GM12878 (cell line): ENCODE data around the gene TUT1. TPM values are rescaled to one million over a fixed set of nuclear protein-coding genes. Genes with fewer than 3 reads are reported as not detected.

Source experiments
- ATAC-seq: fragments of 200-7000 bp; cut with Tn5 transposase; 3 replicates; pipeline ENCODE4 v1.9.1; 2020; ENCODE audit warnings: mild to moderate bottlenecking, moderate library complexity
- BruUV-seq: library from RNA; stranded (reverse); fragments of 400-500 nt; replicated peaks from 2 replicates; lab custom pipeline; 2021; lab: Mats Ljungman, UMichigan
- CTCF ChIA-PET: fragments of 300-600 bp; sonication (Branson Sonifier 250); formaldehyde crosslinking; extraction: SDS; loops from one replicate; lab custom pipeline; 2021; ENCODE audit warnings: inconsistent platforms; lab: Yijun Ruan, JAX
- POLR2A ChIA-PET: fragments of 350-600 bp; formaldehyde crosslinking; extraction: SDS; loops from one replicate; lab custom pipeline; 2021; ENCODE audit warnings: inconsistent platforms; lab: Charles Lee
- RAD21 ChIA-PET: fragments of 300-600 bp; sonication (Branson Sonifier 250); formaldehyde crosslinking; loops from one replicate; lab custom pipeline; 2023; ENCODE audit warnings: antibody characterized with exemption; ENCODE audit not compliant: unreplicated experiment; lab: Charles Lee
- SMC1A ChIA-PET: fragments of 300-600 bp; sonication (Branson Sonifier 250); formaldehyde crosslinking; loops from one replicate; lab custom pipeline; 2023; ENCODE audit not compliant: unreplicated experiment, uncharacterized antibody; lab: Charles Lee
- DNase-seq: peaks from one replicate; pipeline ENCODE4 v3.0.0-alpha.2; 2011; ENCODE audit warnings: low read depth, low spot score
- FAIRE-seq: peaks from 3 replicates; lab custom pipeline; 2011; peaks lifted over from hg19 to GRCh38; lab: Jason Lieb, UNC
- H2AFZ ChIP-seq: 2 replicates; pipeline ENCODE4 v1.6.0; 2011; ENCODE audit warnings: low read depth, low read length, control low read depth; ENCODE audit not compliant: control insufficient read depth
- H3K27ac ChIP-seq: 2 replicates; pipeline ENCODE4 v1.5.1; 2011; ENCODE audit warnings: control low read depth; ENCODE audit not compliant: control insufficient read depth, insufficient read depth
- H3K27me3 ChIP-seq, 2 experiments: replicated peaks in 1 of 2; 2 replicates each; pipeline versions ENCODE4 v1.6.0 to v1.6.1; 2011; ENCODE audit warnings: low read length in 1 of 2; ENCODE audit not compliant: control insufficient read depth in 2 of 2, insufficient read depth in 2 of 2
- H3K36me3 ChIP-seq, 2 experiments: 2 replicates each; pipeline ENCODE4 v1.5.1; 2011; ENCODE audit warnings: low read length in 1 of 2; ENCODE audit not compliant: control insufficient read depth in 2 of 2, insufficient read depth in 2 of 2
- H3K4me1 ChIP-seq: 2 replicates; pipeline ENCODE4 v1.6.1; 2011; ENCODE audit warnings: mild to moderate bottlenecking, low read length, moderate library complexity, mixed read lengths; ENCODE audit not compliant: control insufficient read depth, insufficient read depth
- H3K4me2 ChIP-seq: 2 replicates; pipeline ENCODE4 v1.6.0; 2011; ENCODE audit warnings: control low read depth; ENCODE audit not compliant: control insufficient read depth, insufficient read depth
- H3K4me3 ChIP-seq: fragments of 200-600 bp; sonication (generic); 2 replicates; pipeline ENCODE4 v1.5.1; 2016
- H3K79me2 ChIP-seq: 2 replicates; pipeline ENCODE4 v1.6.0; 2011; ENCODE audit warnings: low read length; ENCODE audit not compliant: control insufficient read depth, insufficient read depth
- H3K9ac ChIP-seq: 2 replicates; pipeline ENCODE4 v1.8.0; 2011; ENCODE audit warnings: low read length, control low read depth, mixed read lengths; ENCODE audit not compliant: control insufficient read depth, insufficient read depth
- H3K9me3 ChIP-seq: replicated peaks from 3 replicates; pipeline ENCODE4 v1.5.1; 2011; ENCODE audit warnings: mild to moderate bottlenecking, low read length; ENCODE audit not compliant: control insufficient read depth, insufficient read depth
- H4K20me1 ChIP-seq: 2 replicates; pipeline ENCODE4 v1.6.0; 2011; ENCODE audit not compliant: control insufficient read depth, insufficient read depth
- BHLHE40 ChIP-seq, 2 experiments: fragments of 450-650 bp in 1 of 2; IDR thresholded peaks; 2 replicates each; pipeline ENCODE4 v1.6.1; 2011 to 2017; ENCODE audit warnings: low read depth in 2 of 2, borderline replicate concordance in 1 of 2, improper control_type of control experiment in 1 of 2, low read length in 1 of 2, mild to moderate bottlenecking in 1 of 2
- CHD1 ChIP-seq: IDR thresholded peaks from 2 replicates; pipeline ENCODE4 v1.6.1; 2012; ENCODE audit warnings: low read depth, low read length, improper control_type of control experiment
- CHD2 ChIP-seq: IDR thresholded peaks from 2 replicates; pipeline ENCODE4 v1.6.1; 2011; ENCODE audit warnings: low read depth, low read length, improper control_type of control experiment, borderline replicate concordance
- CREM ChIP-seq: IDR thresholded peaks from 2 replicates; pipeline ENCODE4 v1.6.1; 2014; ENCODE audit warnings: antibody characterized with exemption, low read depth
- HDGF ChIP-seq: fragments of 450-650 bp; IDR thresholded peaks from 2 replicates; pipeline ENCODE4 v1.6.1; 2016; ENCODE audit warnings: antibody characterized with exemption
- KAT2A ChIP-seq: conservative IDR thresholded peaks from 2 replicates; pipeline ENCODE4 v1.6.1; 2011; ENCODE audit warnings: low read depth, low read length; ENCODE audit not compliant: control insufficient read depth
- MYC ChIP-seq: IDR thresholded peaks from 2 replicates; pipeline ENCODE4 v1.6.1; 2011; ENCODE audit warnings: mild to moderate bottlenecking, low read length, moderate library complexity, inconsistent platforms; ENCODE audit not compliant: insufficient read depth, insufficient replicate concordance, insufficient read length, severe bottlenecking
- NBN ChIP-seq: fragments of 450-650 bp; IDR thresholded peaks from 2 replicates; pipeline ENCODE4 v1.6.1; 2016
- NFXL1 ChIP-seq: fragments of 450-650 bp; IDR thresholded peaks from 2 replicates; pipeline ENCODE4 v1.6.1; 2017; ENCODE audit warnings: antibody characterized with exemption, mild to moderate bottlenecking, borderline replicate concordance
- NRF1 ChIP-seq: conservative IDR thresholded peaks from 2 replicates; pipeline ENCODE4 v1.6.1; 2011; ENCODE audit warnings: mild to moderate bottlenecking, low read depth, low read length, improper control_type of control experiment
- PKNOX1 ChIP-seq: fragments of 450-650 bp; IDR thresholded peaks from 2 replicates; pipeline ENCODE4 v1.6.1; 2016; ENCODE audit warnings: mild to moderate bottlenecking
- RAD21 ChIP-seq: IDR thresholded peaks from 2 replicates; pipeline ENCODE4 v1.6.1; 2011; ENCODE audit warnings: mild to moderate bottlenecking, low read depth, low read length, moderate library complexity; ENCODE audit not compliant: insufficient read depth
- RCOR1 ChIP-seq: conservative IDR thresholded peaks from 2 replicates; pipeline ENCODE4 v1.6.1; 2012; ENCODE audit warnings: low read depth, low read length, improper control_type of control experiment
- SKIL ChIP-seq: fragments of 450-650 bp; IDR thresholded peaks from 2 replicates; pipeline ENCODE4 v1.6.1; 2017; ENCODE audit warnings: mild to moderate bottlenecking, low read depth, inconsistent platforms; ENCODE audit not compliant: poor library complexity, severe bottlenecking
- SMARCA5 ChIP-seq: fragments of 450-650 bp; IDR thresholded peaks from 2 replicates; pipeline ENCODE4 v1.6.1; 2017; ENCODE audit warnings: mild to moderate bottlenecking
- STAT1 ChIP-seq: fragments of 450-650 bp; conservative IDR thresholded peaks from 2 replicates; pipeline ENCODE4 v1.6.1; 2014; ENCODE audit warnings: antibody characterized with exemption, mild to moderate bottlenecking
- STAT3 ChIP-seq: IDR thresholded peaks from 2 replicates; pipeline ENCODE4 v1.6.1; 2011; ENCODE audit warnings: low read depth, low read length, improper control_type of control experiment
- TCF12 ChIP-seq: IDR thresholded peaks from 2 replicates; pipeline ENCODE4 v1.6.1; 2011; ENCODE audit warnings: low read depth, mild to moderate bottlenecking, low read length
- USF2 ChIP-seq: IDR thresholded peaks from 2 replicates; pipeline ENCODE4 v1.6.1; 2011; ENCODE audit warnings: low read depth, low read length, improper control_type of control experiment, borderline replicate concordance
- ZBED1 ChIP-seq: IDR thresholded peaks from 2 replicates; pipeline ENCODE4 v1.6.1; 2016; ENCODE audit warnings: borderline replicate concordance
- WGBS: methylation state at CpG from one replicate; pipeline ENCODE4 v1.1.6; 2016; ENCODE audit warnings: low lambda C conversion rate; ENCODE audit not compliant: insufficient replicate concordance, insufficient coverage; ENCODE audit errors: missing lambda C conversion rate; 5-methylcytosine and 5-hydroxymethylcytosine counted together
- in situ Hi-C: fragments of 300-500 bp; cut with MboI; formaldehyde crosslinking; loops from 9 replicates; pipeline ENCODE4 v1.14.3; 2018; ENCODE audit warnings: mixed read lengths
- intact Hi-C: fragments of 100-400 bp; cut with micrococcal nuclease; formaldehyde crosslinking; loops from one replicate; pipeline ENCODE4 v1.14.2; 2022; ENCODE audit not compliant: unreplicated experiment
- polyA plus RNA-seq, 11 experiments: library from polyadenylated mRNA; depleted of rRNA in 4 of 11; unstranded in 6 of 11; stranded (reverse) in 5 of 11; fragments of >200 nt; fragmentation: Nextera tagmentation in 4 of 11; fragmentation: Illumina TruSeq in 1 of 11; extraction: Ambion mirVana in 4 of 11; extraction: Trizol in 1 of 11; gene quantifications; 1 replicate in 1 of 11; 2 replicates in 10 of 11; pipeline versions ENCODE4 v1.2.1 to v1.2.3, GENCODE V29; 2011 to 2016; ENCODE audit warnings: inconsistent platforms in 2 of 11, missing spikeins in 2 of 11, low read depth in 1 of 11
- total RNA-seq, 4 experiments: library from RNA; depleted of rRNA in 3 of 4; stranded (reverse); fragments of >200 nt in 3 of 4; fragmentation: Illumina TruSeq in 1 of 4; extraction: Trizol in 1 of 4; gene quantifications; 2 replicates each; pipeline versions ENCODE4 v1.2.1 to v1.2.3, GENCODE V29; 2013 to 2021

TUT1 gene
- total and polyA plus RNA-seq, 10 of the 15 experiments (the other 5 are each of a cell fraction or from before 2014, with no cell fraction given), result 1.1 to 29.9 (median 16.2) TPM

- Histone ChIP-seq H4K20me1 (no peaks in the 10 kb centered on the region), H3K4me1 (peaks cover 14% of the 10 kb centered on the region), H3K9ac (peak overlapping the region; percentile 95), H3K4me3 (peak overlapping the region; percentile 94), H3K36me3 (no peaks in the 10 kb centered on the region; a peak in 1 of 4 replicates), H3K9me3 (no peaks in the 10 kb centered on the region), H3K27ac (peak overlapping the region; percentile 81), H3K4me2 (peak overlapping the region; percentile 97), H2AFZ (peak overlapping the region; percentile 85), H3K79me2 (peaks cover 16% of the 10 kb centered on the region), H3K27me3 (no peaks in the 10 kb centered on the region)
- ChIA-PET RAD21 (interaction anchor here (0.8 to 2.1 kb wide), 9 partner anchors 10 to 242 kb away, joined by 3 to 9 read pairs (median 4); partner anchors contain the start of genes B3GAT3, C11orf98, CSKMT and MTA2), CTCF (interaction anchor here (0.5 to 4.9 kb wide), 17 partner anchors 9 to 1067 kb away, joined by 3 to 41 read pairs (median 4); partner anchors contain the start of genes B3GAT3, MTA2, SLC3A2 and TUT1), POLR2A (interaction anchor here (0.5 to 2.6 kb wide), 16 partner anchors 8 to 245 kb away, joined by 3 to 13 read pairs (median 5); partner anchors contain the start of genes B3GAT3, C11orf98, CSKMT and LBHD1), SMC1A (interaction anchor here (0.7 to 2.9 kb wide), 9 partner anchors 10 to 142 kb away, joined by 3 to 19 read pairs (median 4); partner anchors contain the start of genes B3GAT3, INTS5, MTA2 and TUT1)
- peak; percentile 54 for ATAC-seq
- no peak for DNase-seq
- under 1% methylated on average over 34 of the region's 34 CpGs for WGBS
- no TSS peak for BruUV-seq
- no peak for FAIRE-seq
- intact Hi-C loops, result loop anchor here (5.0 kb wide), 1 partner anchor 60 kb away; the partner anchor contains the start of genes LBHD1 and UQCC3
- in situ Hi-C loops, result no loop called here
- TF ChIP-seq USF2 (no peak), STAT1 (no peak), NRF1 (no peak), CREM (peak; percentile 49; the same call in 1 of the 2 replicates), SKIL (no peak), MYC (no peak), NFXL1 (no peak), STAT3 (no peak), KAT2A (no peak), BHLHE40 (IDR thresholded peaks at IDR 0.05; ENCODE audit: borderline replicate concordance in 1 of 2, low read depth in 2 of 2, low read length in 1 of 2) (no peak), CHD1 (0 out of 2 replicates have a peak, but pooled peaks have one; percentile 49), SMARCA5 (peak; percentile 65; the same call in 1 of the 2 replicates), HDGF (peak; percentile 64; the same call in 1 of the 2 replicates), PKNOX1 (peak; percentile 80), TCF12 (no peak), RCOR1 (no peak), RAD21 (no peak), ZBED1 (no peak), NBN (peak; percentile 74; the same call in 1 of the 2 replicates), CHD2 (peak; percentile 55; the same call in 1 of the 2 replicates)
These were observed 20.5 kb upstream of the TUT1 start for GRCh38 chr11:62611705-62612365.
